CD4-positive, alpha-beta T cell treated with Interleukin-15 for 4 hours (primary cell): Measurements from ENCODE around the gene SLC7A8.

ENCODE experiments used
- DNase-seq: peaks from one replicate; pipeline ENCODE4 v3.0.0-alpha.2; 2020; ENCODE audit warnings: low spot score

The SLC7A8 gene

DNA sequence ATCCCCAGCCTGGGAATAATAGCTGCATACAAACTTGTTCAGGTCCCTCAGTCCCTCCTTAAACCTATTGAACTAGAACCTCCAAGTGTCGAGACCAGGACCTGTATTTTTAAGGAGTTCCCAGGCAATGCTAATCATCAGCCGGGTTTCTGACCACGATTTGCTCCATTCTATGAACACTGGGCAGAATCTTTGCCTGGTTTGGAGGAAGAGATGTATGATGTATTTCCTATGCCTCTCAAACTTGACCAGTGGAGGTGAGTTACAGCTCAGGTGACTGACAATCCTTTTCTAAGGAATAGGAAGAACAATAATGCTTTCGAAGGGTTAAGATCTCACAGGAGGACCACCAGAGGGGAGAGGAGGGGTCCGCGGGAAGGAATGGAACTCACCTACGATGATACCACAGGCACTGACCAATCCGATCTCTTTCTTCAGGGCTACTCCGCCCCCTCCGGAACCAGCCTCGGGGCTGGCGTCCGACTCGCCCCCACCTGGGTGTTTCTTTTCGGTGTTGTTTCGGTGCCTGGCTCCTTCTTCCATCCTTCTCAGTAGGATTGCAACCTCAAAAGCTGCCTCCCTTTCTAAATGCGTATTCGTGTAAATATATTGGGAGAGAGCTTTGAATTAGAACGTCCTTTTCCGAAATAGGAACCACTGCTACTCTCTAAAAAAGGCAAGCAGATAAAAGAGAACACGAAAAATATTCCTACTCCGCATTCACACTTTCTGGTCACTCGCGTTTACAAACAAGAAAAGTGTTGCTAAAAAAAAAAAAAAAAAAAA, 895 bp downstream of the SLC7A8 start:
- DNase-seq = peak; percentile 9

DNA sequence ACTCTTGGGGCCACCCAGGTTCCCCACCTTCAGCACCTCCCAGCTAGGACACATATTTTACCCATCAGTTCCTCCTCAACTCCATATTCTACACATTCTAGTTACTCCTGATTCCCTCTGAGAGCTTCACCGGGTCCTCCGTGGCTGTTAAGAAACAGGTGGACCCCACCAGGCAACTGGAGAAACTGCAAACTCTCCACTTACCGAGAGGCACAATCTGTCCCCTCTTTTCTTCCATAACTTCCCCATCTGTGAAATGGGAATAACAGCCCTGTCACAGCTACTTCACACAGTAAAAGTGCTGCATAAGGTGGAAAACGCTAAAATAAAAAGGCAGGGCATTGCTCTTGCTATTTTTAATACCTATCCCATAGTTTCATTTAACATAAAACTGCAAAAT, 1.5 kb downstream of the SLC7A8 start:
- DNase-seq = no peak

DNA sequence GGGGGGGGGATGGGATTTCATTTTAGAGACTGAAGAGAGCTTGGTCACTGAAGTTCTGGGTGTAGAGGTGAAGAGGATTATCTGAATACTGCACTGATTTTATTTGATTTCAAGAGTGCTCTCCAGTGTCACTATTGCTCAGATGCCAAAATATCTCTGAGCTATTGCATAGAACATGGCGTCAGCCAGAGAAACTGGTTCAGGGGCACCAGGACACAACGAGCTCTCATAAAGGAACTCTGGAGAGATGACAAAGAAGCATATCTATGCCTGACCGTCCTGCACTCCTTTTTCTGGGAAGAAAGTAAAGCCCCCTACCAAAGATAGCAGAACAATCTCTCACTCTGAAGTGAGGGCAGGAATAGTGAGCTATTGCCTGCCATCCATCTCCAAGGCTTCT, 2.0 kb downstream of the SLC7A8 start:
- no peak for DNase-seq

DNA sequence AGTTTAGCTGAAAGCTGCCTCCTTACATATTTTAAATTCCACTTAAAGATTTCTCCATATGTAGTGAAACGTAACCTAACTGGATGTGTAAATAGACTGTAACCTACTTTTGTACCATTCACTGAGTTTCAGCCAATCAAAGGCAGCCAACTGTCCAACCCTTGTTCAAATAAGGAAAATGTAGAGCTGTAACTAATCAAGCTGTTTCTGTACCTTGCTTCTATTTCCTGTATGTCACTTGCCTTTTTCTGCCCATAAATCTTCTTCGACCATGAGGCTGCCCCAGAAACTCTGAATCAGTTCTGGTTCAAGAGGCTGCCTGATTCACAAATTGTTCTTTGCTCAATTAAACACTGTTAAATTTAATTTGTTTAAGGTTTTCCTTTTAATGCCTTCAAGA, 6.3 kb downstream of the SLC7A8 start:
- no peak for DNase-seq

DNA sequence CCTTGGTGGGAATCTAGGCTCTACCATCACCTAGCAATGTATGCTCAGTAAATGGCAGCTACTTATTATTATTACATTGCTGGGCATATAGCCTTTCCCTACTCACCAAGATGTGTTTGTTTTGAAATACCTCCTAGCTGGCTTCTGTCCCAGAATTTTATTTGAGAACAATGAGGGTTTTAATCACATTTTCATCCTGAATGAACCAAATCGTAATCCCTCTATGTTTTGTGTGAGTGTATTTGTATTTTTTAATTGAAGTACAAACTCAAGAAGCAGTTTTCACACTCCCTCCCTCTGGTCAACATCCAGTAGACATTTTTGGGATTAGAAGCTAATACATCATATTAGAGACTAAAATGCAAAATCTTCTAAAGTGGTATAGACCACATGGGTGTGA, 7.6 kb downstream of the SLC7A8 start:
- no peak for DNase-seq

DNA sequence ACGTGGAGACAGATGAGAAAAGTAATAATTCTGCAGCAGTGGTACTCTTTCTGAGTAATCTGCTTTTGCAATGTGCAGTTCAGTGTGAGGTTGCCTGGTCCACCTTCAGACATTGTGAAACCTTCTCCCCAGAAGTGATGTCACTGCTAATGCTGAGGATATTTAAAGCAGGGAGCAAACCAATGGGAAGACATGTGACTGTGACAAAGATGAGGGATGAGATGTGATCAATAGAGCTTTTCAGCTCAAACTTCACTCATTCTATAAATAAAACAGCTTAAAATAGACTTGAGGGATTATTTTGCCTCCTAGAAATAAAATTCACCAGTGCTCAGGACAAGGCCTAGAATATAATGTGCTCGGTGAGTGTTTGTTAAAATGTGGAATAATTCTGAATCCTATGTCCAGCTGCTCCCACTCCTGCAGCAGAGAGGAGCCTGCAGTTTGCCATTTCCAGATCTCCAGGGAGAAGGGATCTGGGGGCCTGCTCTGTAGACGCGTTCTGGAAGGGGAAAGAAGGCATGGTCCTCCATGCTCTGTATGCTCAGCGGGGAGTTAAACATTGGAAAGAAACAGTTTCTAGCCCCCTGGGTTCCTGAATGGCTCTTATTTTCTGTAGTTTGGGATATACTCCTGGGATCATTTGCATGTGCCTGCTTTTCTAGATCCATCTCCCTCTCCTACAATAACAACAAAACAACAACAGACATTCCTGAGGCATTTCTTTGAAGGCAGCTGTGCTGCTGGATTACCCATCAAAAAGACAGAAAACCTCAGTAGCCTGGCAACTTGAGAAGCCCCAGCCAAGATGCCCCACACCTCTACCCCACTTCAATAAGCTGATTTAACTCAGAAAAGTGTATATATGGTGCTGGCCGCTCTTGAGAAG, 8.9 kb downstream of the SLC7A8 start:
- no peak for DNase-seq

DNA sequence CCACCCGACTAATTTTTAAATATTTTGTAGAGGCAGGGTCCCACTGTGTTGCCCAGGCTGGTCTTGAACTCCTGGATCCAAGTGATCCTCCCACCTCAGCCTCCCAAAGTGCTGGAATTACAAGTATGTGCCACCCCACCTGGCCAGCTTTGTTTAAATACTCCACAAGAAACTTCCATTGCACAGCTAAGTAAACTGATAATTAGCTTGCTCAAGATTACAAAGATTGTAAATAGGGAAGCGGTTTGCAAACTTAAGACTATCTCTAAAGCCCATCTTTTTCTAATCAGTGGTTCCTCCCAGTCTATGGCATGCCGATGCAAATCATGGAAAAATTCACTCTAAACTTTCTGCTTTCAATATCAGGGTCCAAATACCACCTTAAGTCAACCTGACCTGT, 9.7 kb downstream of the SLC7A8 start:
- no peak for DNase-seq

DNA sequence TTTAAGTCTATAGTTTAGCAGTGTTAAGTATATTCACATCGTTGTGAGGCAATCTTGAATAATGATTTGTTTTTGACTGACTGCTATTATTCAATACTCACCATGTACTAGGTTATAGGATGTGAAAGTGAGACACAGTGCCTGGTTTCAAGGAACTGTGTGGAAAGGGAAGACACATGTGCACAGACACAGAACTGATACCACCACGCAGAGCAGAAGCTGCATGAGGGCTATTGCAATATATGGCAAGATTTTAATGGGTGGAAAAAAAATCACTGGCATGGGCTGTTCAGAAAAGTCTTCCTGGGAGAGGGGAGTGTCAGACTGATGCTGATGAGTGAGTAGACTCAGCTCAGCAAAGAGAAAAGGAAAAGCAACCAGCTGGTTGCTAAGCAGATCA, 10.4 kb downstream of the SLC7A8 start:
- DNase-seq = no peak

DNA sequence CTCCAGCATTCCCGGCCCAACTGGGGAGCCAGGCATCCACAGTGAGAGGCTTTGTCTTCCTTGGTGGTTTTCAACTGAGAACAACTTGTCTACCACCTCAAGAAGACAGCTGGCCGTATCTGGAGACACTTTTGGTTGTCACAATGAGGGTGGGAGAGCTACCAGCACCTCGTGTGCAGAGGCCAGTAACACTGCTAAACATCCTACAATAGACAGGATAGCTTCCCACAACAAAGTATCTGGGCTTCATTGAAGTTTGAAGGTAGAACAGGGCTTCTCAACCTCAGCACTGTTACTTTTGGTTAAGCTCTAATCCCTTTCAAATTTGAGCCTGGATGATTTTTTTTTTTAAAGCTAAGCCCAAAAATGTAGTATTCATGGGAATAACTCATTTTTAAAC, 10.9 kb downstream of the SLC7A8 start:
- DNase-seq = no peak

DNA sequence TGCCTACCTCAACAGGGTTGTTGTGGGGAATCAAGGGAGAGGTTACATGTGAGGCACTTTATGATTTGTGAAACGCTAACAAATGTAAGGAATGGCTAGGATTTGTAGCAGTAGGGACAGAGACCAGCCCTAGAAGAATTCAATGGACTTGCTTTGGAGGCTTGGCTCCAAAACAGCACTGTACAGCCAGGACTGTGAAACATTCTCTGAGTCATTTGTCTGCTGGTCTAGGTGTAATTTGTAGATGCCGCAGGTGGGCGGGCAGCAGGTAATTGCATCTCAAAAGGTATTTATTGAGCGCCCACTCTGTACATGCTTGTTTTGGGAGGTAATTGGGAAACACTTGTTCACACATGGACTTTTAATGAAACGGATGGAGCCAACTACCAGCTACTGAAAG, 11.4 kb downstream of the SLC7A8 start:
- DNase-seq = no peak

DNA sequence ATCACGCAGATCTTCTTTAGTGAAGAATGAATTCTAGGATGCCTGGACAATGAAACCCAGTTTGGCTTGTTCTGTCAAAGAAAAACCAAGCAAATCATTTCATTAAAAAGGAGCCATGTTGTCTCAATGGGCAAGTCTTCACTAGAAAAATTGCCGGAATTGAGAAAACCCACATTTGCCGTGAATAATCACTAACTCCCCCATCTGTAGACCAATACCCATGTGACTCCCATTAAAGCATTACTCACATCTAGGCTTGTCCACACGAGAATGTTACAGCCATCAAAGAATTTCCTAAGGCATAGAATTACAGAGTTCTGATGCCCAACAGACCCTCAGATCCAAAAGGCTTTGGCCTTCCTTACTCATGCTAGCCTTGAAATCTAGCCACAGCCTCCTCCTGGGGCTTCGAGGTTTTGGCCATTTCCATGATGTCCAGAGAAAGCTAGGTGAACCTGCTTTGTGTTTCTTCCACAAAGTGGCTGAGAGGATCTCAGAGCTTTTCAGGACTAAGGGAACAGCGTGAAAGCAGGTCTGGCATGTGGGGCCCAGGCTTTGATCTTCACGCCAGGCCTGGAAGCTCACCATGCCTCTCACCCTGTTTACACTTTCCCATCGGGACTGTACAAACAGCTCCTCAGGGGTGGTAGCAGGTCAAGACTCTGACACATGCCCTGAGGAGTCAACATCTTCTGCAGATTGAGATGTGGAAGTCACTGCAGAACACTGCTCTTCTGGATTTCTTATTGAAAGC, 12.1 kb downstream of the SLC7A8 start:
- no peak for DNase-seq

DNA sequence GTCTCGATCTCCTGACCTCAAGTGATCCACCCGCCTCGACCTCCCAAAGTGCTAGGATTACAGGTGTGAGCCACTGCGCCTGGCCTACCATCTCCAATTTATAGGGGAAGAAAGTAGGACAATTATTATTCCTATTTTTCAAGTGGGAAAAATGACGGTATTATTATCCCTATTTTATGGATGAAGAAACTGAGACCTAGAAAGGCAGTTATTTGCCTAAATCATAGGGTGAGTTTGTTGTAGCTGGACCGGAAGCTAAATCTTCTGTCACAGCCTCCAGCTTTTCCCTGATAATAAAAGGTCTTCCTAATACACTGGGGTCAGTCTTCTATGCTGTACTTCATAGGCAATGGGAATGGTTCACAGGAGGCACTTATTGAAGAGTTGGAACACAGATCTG, 13.8 kb downstream of the SLC7A8 start:
- DNase-seq = no peak

DNA sequence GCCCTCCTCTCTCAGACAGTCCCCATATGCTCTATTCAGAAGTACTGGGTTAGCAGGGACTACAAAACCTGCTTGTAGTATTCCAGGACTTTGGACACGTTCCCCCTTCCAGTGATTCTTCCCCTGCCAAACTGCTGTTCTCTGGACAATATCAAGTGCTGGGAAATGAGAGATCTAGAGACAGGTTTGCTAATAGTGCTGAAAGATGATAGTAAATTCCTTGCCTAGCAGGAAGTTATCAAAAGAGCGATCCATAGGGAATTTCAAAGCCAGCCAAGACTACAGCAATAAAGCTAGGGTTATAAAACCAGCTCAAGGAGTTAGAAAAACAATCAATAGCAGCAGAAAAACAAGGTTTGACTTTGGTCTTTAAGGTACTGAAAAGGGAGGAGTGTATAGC, 15.2 kb downstream of the SLC7A8 start:
- DNase-seq = no peak

DNA sequence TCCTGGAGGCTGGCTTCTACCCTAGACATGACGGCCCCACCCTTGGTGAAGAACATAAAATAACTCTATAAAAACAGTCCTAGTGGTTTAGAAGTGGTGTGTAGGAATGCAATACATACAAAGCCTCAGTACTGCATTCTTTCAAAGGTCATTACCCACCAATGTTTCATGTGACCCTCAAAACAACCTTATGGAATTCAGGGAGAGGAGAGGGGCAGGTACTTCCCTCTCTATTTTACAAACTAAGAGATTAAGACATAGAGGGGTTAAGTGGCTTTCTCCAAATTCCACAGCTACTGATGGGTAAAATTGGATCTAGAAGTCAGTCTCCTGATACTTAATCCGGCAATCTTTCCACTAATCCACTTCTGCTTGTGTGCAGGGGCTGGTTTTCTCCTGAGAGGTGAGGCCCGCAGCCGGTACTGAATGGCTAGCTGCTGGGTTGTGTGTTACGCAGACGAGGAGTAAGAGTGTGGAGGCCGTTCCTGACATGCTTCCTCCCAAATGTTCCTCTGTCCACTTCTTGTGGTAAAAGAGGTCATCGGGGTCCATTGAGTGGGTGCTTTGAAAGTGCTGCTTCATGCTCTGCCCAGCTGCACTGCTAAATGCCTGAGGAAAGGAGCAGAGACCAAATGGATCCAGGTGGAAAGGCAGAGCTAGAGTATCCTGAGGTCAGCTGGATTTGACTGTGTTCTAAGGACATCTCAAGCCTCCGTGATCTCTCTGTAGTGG, 16.2 kb downstream of the SLC7A8 start:
- DNase-seq = no peak

DNA sequence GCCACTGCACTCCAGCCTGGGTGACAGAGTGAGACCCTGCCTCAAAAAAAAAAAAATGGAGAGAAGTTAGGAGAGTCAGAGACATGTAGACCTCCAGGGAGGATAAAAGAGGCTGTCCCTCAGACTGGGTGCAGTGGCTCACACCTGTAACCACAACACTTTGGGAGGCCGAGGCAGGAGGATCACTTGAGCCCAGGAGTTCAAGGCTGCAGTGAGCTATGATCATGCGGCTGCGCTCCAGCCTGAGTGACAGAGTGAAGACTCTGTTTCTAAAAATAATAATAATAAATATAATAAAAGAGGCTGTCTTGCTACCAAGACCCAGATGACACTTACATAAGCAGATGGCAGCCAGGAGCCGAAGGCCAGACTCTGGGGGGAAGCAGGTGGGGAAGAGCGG, 18.5 kb downstream of the SLC7A8 start:
- DNase-seq = no peak

DNA sequence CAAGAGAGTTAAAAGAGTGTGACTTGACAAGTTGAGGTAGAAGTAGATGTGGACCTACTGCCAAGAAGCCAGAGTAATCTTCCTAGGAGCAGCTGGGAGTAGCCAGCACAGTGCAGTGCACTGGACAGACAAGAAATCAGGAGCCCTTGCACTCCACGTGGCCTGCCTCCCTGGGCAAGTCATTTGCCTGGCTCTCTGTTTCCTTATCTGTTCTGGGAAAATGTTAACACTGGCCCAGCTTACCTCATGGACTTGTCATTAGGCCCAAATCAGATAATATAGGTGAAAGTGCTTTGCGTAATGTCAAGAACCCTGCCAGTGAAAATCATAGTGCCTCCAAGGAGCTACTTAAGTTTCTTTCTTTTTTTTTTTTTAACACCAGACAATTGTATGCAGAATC, 19.2 kb downstream of the SLC7A8 start:
- DNase-seq = no peak

DNA sequence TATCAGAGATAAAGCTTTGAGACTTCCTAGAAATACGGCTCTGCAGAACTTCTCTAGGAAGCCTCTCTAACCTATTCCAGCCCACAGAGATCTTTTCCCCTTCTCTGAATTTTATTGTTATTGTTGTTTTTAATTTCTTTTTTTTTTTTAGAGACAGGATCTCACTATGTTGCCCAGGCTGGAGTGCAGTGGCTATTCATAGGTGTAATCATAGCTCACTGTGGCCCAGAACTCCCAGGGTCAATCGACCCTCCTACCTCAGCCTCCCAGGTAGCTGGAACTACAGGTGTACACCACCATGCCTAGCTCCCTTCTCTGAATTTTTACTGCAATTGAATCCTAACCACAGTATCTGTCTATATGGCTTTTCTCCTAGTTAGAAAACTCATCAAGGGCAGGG, 19.6 kb downstream of the SLC7A8 start:
- no peak for DNase-seq

DNA sequence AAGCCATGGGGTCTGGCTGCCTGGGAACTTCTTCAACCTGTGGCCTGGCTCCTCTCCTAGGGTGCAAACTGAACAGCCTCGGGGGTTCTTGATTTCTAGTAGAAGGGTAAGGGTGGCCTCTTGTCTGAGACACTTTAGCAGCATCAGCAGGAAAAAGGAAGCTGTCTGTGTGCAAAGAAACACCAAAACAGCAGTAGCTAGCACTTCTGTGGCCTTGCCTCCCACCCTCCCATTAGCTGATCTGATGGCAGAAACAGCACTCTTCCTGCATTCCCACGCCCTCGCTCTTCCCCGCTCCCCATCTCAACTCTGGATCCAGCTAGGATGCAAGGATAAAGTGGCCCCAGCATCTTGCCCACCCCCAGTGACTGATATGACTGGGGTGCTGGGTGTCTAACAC, 20.7 kb downstream of the SLC7A8 start:
- DNase-seq = no peak

DNA sequence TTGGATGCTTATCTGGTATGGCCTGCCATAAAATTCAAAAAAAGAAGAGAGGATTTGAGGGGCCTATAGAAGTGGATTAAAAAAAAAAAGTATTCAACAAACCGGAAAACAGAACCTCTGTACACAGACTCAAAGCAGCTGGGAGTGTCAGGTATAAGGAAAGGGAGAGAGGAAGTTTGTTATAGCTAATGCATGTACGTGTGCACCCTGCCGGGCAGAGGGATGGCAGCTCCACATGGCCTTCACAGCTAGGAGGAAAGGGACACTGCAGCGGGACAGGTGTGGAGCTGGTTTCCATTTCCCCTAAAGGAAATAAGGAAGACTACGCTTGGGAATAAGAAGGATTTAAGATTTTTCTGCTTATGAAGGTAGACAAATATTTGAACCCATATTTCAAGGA, 21.5 kb downstream of the SLC7A8 start:
- no peak for DNase-seq

DNA sequence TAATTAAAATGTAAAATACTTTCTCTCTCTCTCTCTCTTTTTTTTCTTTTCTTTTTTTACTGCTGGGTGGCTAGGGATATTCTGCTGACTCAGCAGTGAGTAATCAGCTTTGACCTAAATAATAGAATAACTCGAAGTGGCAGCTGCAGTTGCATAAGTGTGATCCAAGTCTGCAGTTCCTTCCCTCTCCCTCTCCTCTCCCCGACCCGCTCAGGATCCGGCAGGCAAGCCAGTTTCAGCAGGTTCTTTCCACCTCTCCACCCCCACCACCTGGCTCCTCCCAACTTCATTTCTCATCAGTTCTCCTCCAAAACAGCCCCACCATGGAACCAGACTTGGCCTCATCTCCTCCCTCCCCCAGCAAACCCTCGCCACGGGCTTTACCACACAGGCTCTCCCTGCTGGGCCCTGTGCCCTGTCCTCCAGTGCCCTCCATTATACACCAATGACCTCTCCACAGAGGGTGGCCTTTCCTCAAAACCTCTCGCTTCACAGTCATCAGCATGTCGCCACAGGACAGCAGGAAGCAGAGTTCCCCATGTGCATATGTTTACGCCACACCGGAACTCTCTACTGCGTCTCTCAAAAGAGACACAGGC, 22.4 kb downstream of the SLC7A8 start:
- DNase-seq = no peak

DNA sequence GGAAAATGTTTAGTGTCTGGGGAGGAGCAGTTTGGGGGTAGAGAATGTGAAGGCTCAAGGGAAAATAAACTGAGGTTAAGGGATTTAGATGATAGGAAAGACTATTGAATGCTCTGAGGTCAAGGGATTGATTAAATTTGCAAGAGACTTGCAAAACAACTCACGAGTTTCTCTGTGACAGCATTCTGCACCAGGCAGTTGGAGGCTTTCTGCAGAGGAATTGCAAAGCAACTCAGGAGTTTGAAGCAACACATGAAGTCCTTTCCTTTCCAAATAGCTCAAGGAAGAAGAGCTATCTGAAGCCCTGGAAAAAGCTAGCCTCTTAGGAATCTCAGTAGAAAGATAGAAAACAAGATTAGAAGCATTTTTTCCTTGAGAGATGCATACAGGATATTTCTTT, 23.9 kb downstream of the SLC7A8 start:
- no peak for DNase-seq

DNA sequence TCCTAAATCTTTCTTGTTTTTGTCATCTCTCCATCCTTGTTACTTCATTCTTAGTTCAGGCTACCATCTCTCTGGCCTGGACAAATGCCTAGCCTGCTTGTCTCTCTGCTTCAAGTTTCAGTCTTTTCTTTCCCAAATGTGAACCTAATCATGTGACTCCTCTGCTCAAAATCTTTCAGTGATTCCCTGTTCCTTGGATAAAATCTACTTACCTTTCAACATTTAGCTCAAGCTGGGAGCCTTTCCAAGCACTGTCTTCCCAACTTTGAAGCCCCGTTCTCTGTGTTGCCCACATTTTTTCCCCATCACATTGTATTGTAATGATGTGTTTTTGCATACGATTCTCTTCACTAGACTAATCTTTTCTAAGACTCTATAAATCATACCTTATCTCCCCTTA, 24.7 kb downstream of the SLC7A8 start:
- DNase-seq = no peak
